GOT3 (cell line): Measurements from ENCODE around the gene TAS2R13.

ENCODE experiments used
- DNase-seq: peaks from one replicate; lab custom pipeline; 2025; ENCODE audit warnings: mixed read lengths; lab: John Stamatoyannopoulos, UW

The TAS2R13 gene, protein sequence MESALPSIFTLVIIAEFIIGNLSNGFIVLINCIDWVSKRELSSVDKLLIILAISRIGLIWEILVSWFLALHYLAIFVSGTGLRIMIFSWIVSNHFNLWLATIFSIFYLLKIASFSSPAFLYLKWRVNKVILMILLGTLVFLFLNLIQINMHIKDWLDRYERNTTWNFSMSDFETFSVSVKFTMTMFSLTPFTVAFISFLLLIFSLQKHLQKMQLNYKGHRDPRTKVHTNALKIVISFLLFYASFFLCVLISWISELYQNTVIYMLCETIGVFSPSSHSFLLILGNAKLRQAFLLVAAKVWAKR

GRCh38 chr12:10909462-10909861 is at the start of gene TAS2R13:
Gene TAS2R13, minus strand, starts transcription at chr12:10909562. Its CDS starts 264 bp downstream, at chr12:10909298.
- DNase-seq: no peak

DNA sequence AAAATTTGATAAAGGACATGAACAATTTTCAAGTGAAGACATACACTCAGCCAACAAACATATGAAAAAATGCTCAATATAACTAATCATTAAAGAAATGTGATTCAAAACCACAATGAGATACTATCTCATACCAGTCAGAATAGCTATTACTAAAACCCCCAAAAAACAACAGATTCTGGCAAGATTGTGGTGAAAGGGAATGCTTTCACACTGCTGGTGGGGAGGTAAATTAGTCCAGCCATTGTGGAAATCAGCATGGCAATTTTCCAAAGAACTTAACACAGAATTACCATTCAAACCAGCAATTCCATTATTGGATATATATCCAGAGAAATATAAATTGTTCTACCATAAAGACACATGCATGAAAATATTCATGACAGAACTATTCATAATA is 48.4 kb upstream of the TAS2R13 start:
- DNase-seq: no peak

DNA sequence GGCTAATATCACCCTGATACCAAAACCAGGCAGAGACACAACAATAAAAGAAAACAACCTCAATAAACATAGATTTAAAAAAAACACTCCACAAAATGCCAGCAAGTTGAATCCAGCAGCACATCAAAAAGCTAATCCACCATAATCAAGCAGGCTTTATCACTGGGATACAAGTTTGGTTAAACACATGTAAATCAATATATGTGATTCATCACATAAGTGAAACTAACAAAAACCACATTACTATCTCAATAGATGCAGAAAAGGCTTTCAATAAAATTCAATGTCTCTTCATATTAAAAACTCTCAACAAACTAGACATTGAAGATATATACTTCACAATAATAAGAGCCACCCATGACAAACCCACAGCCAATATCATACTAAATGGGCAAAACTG is 46.7 kb upstream of the TAS2R13 start:
- DNase-seq: no peak

- DNase-seq: no peak
Measured at GRCh38 chr12:10952645-10953044, 43.3 kb upstream of the TAS2R13 start.

DNA sequence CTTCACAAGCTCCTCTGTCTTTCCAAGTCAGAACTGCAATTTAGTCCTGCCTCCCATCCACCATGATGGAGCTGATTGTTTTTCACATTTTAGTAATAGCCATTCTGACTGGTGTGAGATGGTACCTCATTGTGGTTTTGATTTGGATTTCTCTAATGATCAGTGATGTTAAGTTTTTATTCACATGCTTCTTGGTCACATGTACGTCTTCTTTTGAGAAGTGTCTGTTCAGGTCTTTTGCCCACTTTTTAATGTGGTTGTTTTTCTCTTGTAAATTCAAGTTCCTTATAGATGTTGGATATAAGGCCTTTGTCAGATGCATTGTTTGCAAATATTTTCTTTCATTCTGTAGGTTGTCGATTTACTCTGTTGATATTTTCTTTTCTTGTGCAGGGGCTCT is 33.8 kb upstream of the TAS2R13 start:
- no peak for DNase-seq

DNA sequence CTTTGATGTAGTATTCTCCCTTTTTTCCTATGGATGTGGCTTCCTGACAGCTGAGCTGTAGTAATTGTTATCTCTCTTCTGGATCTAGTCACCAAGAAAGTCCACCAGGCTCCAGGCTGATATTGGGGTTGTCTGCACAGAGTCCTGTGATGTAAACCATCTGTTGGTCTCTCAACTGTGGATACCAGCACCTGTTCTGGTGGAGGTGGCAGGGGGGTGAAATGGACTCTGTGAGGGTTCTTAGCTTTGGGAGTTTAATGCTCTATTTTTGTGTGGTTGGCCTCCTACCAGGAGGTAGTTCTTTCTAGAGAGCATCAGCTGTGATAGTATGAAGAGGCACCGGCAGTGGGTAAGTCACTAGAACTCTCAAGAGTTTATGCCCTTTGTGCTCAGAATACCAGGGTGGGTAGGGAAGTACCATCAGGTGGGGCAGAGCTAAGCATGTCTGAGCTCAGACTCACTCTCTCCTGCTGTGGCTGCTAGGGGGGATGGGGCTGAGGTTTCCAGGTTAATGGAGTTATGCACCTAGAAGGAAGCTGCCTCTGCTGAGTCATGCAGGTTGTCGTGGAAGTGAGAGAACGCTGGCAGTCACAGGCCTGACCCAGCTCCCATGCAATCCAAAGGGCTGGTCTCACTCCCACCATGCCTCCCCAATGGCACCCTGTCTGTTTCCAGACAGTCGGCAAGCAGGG is 32.7 kb upstream of the TAS2R13 start:
- DNase-seq: no peak

GRCh38 chr12:10941369-10941768 is 32.0 kb upstream of the TAS2R13 start:
- DNase-seq: no peak

DNA sequence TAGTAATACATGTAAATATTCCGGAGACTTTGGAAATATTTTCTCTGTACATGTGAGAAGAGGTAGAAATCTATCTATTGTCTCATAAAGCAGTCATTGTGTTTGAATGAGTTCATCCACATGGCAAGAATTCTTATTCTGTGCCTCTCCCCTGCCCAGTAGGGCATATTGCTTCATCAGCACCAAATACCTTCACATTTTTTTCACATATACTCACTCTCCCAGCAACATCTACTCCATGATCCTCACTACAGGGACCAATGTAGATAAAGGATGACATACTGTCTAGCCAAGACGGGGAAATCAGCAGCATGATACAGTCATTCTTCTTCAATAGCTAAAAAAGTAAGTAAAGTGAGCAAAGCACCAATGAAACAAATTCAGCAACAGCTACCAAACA is 31.0 kb upstream of the TAS2R13 start:
- no peak for DNase-seq

GRCh38 chr12:10939163-10939562 is 29.8 kb upstream of the TAS2R13 start, which contains the start of gene TAS2R14:
Gene TAS2R14, minus strand, starts transcription at chr12:10939263. Its CDS starts 56 bp downstream, at chr12:10939207.
- no peak for DNase-seq

DNA sequence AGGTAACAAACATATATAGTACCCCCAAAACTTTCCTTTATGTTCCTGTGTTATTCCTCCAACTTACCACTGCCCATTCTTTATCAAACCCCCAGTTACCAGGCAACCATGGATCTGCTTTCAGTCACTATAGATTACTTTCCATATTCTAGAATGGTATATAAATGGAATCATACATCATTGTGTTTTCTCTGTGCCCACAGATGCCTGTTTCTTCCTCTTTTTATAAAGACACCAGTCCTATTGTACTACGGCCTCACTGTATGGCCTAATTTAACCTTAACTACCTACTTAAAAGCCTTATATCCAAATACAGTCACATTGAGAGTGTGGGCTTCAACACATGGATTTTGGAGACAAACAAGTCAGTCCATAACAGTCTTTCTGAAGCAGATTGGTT is 27.1 kb upstream of the TAS2R13 start:
- DNase-seq: no peak

GRCh38 chr12:10928746-10929286 is 19.5 kb upstream of the TAS2R13 start, which contains the start of gene PRH2:
Gene PRH2, plus strand, starts transcription at chr12:10929236. Its CDS starts 38 bp downstream, at chr12:10929274.
- DNase-seq: no peak

DNA sequence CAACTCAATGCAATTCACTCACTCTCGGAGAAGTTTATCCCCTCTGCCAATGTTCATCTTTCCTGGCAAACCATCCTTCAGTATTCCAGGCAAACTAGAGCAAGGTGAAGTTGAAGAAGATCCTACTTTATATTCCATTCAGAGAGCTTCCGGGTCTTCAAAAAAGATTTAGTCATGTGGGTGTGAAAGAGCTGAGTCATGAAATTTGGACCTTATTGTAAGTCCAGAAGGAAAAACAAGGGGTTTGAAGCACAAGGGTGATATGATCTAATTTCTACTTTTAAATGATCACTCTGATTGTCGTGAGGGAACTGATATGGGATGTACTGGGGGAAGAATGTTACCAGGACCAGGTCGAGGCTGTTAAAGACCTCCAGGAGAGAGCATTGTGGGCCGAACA is 16.9 kb upstream of the TAS2R13 start:
- DNase-seq: no peak

GRCh38 chr12:10919809-10920208 is 10.4 kb upstream of the TAS2R13 start:
- no peak for DNase-seq

- DNase-seq: no peak
Measured at GRCh38 chr12:10910380-10910779, 1.0 kb upstream of the TAS2R13 start.

DNA sequence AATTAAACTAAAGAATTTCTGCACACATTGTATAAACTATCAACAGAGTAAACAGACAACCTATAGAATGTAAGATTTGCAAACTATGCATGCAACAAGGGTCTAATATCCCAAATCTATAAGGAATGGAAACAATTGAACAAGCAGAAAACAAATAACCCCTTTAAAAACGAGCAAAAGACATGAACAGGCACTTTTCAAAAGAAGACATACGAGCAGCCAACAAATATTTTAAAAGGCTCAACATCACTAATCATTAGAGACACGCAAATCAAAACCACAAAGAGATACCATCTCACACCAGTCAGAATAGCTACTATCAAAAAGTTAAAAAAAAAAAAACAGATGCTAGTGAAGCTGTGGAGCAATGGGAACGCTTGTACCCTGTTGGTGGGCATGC is 4.7 kb downstream of the TAS2R13 start:
- DNase-seq: no peak

DNA sequence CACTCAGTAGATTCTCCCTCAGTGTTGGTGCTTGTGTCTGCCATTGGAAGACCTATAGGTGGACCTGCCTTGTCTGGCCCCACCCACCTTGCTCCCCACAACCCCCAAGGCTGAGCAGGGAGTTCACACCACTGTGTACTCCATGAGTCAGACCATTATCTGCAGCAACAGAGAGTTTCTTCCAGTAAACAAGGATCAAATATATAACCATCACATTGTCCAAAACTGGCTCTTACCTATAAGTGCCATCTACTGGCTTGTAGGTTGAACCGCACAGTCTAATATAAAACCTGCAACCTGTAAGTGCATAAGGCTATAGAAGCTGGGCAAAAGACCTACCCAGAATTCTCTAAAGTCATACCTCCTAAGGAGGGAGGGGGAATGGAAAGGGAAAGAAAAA is 7.9 kb downstream of the TAS2R13 start:
- no peak for DNase-seq

DNA sequence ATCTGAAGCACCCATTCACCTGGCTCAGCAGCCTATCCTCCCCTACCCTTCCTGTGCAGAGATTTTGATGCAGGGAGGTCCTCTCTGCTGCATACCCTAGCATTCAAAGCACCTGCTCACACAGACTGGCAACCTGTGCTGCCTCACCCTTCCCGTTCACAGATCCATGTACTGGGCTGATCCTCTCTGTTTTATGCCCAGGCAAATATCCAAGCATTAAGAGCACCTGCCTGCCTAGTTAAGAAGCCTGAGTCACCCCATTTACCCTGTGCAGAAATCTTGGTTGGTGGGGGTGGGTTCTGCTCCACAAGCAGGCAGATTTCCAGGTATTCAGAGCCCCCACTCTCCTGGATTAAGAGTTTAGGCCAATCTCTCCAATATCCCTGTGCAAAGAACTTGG is 8.4 kb downstream of the TAS2R13 start:
- DNase-seq: no peak

- DNase-seq: no peak
Measured at GRCh38 chr12:10900530-10900929, 8.8 kb downstream of the TAS2R13 start.

DNA sequence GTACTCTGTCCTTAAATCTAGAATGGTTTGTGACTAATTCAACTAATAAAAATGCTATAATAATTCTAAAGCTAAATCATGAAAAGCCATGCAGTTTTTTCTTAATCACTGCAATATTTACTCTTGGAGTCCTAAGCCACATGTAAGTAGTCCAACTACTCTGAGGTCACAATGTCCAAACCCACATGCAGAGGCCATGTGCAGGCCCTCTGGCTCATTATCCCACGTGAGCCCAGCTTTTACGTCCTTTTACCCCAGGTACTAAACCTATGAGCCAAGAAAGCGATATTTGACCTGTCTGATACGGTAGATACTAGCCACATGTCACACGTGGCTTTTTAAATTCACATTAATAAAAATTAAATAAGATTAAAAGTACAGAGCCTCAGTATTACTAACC is 12.5 kb downstream of the TAS2R13 start:
- no peak for DNase-seq

GRCh38 chr12:10891937-10892336 is 17.4 kb downstream of the TAS2R13 start:
- no peak for DNase-seq

DNA sequence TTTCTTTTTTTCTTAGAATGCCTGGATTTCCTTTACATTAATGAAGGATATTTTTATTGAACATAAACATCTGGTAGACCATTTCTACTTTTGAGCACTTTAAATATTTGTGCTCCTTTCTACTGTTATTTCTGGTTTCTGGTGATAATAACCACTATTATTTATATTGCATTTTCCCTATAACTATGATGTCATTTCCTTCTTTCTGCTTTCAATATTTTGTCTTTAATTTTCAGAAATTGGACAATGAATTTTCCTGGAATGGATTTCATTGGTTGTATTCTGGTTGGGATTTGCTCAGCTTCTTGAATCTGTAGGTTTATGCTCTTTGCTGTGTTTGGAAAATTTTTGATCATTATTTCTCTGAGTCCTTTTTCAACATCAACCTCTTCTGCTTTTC is 20.1 kb downstream of the TAS2R13 start:
- DNase-seq: no peak

DNA sequence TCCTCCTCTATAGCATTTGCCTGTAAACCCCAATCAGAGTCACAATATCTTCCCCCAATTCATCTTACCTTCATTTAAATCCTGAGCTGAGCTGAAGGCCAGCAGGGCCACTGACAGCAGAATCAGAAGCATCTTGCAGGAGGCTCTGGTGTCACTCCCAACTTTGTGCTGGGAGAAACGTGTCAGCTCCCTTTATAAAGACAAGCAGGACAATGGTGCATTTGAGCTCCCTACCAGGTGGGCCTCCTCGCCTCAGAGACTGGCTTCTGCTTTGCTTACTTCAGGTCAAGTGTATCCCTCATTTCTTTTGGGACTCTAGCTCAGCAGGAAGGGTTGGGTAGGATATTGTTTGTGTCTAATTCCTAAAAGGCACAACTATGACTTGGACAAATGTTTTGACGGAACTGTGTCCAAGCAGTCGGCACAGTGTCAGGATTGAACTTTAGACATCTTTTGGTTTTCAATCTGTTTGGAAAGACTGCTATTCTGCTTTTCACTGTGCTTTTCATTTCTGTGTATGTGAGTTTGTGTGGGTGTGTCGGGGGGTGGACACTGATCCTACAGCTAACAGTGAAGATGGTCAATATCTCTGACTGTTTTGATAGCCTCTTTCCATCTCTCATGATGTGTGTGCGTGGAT is 25.2 kb downstream of the TAS2R13 start, which contains the start of gene PRH1:
Gene PRH1 (minus strand): TSS at position 170 of the 640 bp plus-strand sequence. CDS start 38 bp downstream, at position 132.
- no peak for DNase-seq

DNA sequence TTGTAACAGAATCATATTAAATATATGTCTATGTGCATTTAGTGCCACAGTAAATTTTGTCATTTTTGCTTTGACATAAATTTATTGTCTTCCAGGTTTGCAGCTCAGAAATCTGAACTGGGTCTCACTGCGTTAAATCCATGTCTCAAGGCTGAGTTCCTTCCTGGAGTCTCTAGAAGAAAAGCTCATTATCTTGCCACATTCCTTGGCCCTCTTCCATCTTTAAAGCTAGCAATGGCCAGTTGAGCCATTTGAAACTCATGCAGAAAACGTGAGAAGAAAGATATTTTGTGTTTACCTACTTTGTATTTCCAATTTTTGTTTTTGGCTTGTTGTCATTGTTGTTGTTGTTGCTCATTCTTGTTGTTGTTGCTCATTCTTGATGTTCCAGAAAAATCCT is 36.0 kb downstream of the TAS2R13 start:
- no peak for DNase-seq
